ENCODE results near the gene INSIG1. TPM values are rescaled to one million over a fixed set of nuclear protein-coding genes. Genes with fewer than 3 reads are reported as not detected.

Gene INSIG1
- total RNA-seq, 1 experiment from 2014 or later = 54.7 TPM

DNA sequence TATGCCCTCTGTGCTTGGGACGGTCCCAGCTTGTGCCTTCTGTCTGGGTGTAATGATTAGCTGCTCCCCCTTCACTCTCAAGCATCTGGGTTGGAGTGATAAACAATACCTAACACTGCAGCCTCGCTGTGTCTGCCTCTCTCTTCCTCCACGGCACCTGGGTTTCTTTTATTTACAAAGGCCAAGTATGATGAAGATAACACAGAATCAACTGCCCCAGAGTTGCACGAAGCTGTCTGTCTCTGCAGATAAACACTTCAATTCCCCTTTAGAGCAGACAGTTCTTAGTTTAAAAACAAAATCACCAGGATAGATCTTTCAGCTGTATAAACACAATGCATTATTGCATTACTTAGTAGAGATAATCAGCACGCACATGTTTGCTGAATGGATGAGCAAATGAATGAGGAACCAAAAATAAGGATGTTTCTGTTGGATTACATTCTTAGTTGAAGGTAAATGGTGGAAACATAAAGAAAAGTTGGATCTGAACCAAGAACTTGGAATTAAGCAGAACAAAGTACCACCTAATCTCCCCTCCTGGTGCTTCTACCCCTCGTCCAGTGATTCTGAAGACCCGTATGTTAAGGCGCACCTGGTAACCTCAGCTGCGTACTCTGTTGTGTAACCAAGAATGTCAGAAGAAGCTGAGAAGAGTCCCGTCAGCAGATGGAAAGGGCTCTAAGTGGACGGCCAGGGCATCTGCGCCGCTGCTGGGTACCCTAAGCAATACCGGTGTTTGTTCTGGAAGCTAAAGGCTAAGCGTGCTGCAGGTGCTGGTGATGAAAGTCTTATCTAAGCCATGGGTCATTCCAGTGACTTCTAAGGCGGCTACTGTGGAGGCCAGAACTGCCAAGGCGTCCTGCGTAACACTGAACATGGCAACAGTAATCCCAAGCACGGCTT, 26.6 kb downstream of the INSIG1 start:
- H3K9ac ChIP-seq (ENCODE audit: low read length) = no peak overlapping the region
- H3K9me3 ChIP-seq (ENCODE audit: control insufficient read depth in 1 of 2, insufficient read depth in 1 of 2, low read depth in 1 of 2, low read length in 2 of 2) = no peaks in the 10 kb centered on the region
- no peak overlapping the region for H2AFZ ChIP-seq (ENCODE audit: low read depth, low read length, poor library complexity, severe bottlenecking)
- no peak for DNase-seq (ENCODE audit: low read depth, low spot score)
- POLR2A ChIA-PET = no interaction called here
- H3K27ac ChIP-seq (ENCODE audit: low read depth, low read length) = no peak overlapping the region
- H3K4me3 ChIP-seq (replicated peaks in 1 of 2; ENCODE audit: low read depth in 1 of 2, low read length in 2 of 2) = no peak overlapping the region
- TF ChIP-seq FOSL1 (IDR thresholded peaks at IDR 0.05; ENCODE audit: low read depth) = no peak
- TF ChIP-seq ZNF274 (IDR thresholded peaks at IDR 0.05; ENCODE audit: low read depth, low read length) = no peak
- no peak for TF ChIP-seq SRF (IDR thresholded peaks at IDR 0.05; ENCODE audit: low read depth)
- no peak for TF ChIP-seq YY1 (IDR thresholded peaks at IDR 0.05; ENCODE audit: extremely low read depth, insufficient replicate concordance, low read depth, low read length)
- no peak for TF ChIP-seq EGR1 (IDR thresholded peaks at IDR 0.05; ENCODE audit: low read depth)
- no peak for TF ChIP-seq SIN3A (IDR thresholded peaks at IDR 0.05; ENCODE audit: low read depth)
- TF ChIP-seq, protein P1, sequence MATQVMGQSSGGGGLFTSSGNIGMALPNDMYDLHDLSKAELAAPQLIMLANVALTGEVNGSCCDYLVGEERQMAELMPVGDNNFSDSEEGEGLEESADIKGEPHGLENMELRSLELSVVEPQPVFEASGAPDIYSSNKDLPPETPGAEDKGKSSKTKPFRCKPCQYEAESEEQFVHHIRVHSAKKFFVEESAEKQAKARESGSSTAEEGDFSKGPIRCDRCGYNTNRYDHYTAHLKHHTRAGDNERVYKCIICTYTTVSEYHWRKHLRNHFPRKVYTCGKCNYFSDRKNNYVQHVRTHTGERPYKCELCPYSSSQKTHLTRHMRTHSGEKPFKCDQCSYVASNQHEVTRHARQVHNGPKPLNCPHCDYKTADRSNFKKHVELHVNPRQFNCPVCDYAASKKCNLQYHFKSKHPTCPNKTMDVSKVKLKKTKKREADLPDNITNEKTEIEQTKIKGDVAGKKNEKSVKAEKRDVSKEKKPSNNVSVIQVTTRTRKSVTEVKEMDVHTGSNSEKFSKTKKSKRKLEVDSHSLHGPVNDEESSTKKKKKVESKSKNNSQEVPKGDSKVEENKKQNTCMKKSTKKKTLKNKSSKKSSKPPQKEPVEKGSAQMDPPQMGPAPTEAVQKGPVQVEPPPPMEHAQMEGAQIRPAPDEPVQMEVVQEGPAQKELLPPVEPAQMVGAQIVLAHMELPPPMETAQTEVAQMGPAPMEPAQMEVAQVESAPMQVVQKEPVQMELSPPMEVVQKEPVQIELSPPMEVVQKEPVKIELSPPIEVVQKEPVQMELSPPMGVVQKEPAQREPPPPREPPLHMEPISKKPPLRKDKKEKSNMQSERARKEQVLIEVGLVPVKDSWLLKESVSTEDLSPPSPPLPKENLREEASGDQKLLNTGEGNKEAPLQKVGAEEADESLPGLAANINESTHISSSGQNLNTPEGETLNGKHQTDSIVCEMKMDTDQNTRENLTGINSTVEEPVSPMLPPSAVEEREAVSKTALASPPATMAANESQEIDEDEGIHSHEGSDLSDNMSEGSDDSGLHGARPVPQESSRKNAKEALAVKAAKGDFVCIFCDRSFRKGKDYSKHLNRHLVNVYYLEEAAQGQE (IDR thresholded peaks at IDR 0.05; ENCODE audit: low read depth) = no peak
- no peak for TF ChIP-seq CEBPB (IDR thresholded peaks at IDR 0.05; ENCODE audit: low read depth)
- TF ChIP-seq, protein P2, sequence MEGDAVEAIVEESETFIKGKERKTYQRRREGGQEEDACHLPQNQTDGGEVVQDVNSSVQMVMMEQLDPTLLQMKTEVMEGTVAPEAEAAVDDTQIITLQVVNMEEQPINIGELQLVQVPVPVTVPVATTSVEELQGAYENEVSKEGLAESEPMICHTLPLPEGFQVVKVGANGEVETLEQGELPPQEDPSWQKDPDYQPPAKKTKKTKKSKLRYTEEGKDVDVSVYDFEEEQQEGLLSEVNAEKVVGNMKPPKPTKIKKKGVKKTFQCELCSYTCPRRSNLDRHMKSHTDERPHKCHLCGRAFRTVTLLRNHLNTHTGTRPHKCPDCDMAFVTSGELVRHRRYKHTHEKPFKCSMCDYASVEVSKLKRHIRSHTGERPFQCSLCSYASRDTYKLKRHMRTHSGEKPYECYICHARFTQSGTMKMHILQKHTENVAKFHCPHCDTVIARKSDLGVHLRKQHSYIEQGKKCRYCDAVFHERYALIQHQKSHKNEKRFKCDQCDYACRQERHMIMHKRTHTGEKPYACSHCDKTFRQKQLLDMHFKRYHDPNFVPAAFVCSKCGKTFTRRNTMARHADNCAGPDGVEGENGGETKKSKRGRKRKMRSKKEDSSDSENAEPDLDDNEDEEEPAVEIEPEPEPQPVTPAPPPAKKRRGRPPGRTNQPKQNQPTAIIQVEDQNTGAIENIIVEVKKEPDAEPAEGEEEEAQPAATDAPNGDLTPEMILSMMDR (IDR thresholded peaks at IDR 0.05 in 2 of 3, conservative IDR thresholded peaks at IDR 0.05 in 1 of 3; ENCODE audit: borderline replicate concordance in 1 of 3, insufficient read depth in 1 of 3, low read depth in 2 of 3, low read length in 2 of 3) = no peak
- TF ChIP-seq ATF3 (IDR thresholded peaks at IDR 0.05) = no peak
- TF ChIP-seq POLR2A (IDR thresholded peaks at IDR 0.05; ENCODE audit: borderline replicate concordance, extremely low read depth, insufficient read depth, insufficient read length) = no peak
- TF ChIP-seq SP1 (IDR thresholded peaks at IDR 0.05; ENCODE audit: low read depth) = no peak
- TF ChIP-seq POLR2AphosphoS5 (IDR thresholded peaks at IDR 0.05; ENCODE audit: low read depth, low read length) = no peak
- TF ChIP-seq ZBTB33 (IDR thresholded peaks at IDR 0.05; ENCODE audit: extremely low read depth, insufficient replicate concordance, low read length) = no peak
- TF ChIP-seq JUND (IDR thresholded peaks at IDR 0.05) = no peak
- TF ChIP-seq, protein P3, sequence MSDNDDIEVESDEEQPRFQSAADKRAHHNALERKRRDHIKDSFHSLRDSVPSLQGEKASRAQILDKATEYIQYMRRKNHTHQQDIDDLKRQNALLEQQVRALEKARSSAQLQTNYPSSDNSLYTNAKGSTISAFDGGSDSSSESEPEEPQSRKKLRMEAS (IDR thresholded peaks at IDR 0.05) = no peak
- TF ChIP-seq EZH2phosphoT487 (IDR thresholded peaks at IDR 0.05; ENCODE audit: borderline replicate concordance) = no peak
- H4K20me1 ChIP-seq (ENCODE audit: insufficient read depth) = no peaks in the 10 kb centered on the region
- no peak overlapping the region for H3K4me2 ChIP-seq (ENCODE audit: low read length)
- CTCF ChIA-PET = no interaction called here
- no TSS peak for BruUV-seq (replicated peaks)
- no peaks in the 10 kb centered on the region for H3K9me2 ChIP-seq (ENCODE audit: insufficient read depth)
- H3K36me3 ChIP-seq (ENCODE audit: control insufficient read depth in 1 of 2, insufficient read depth in 2 of 2, low read length in 2 of 2) = no peaks in the 10 kb centered on the region
- H3K4me1 ChIP-seq (ENCODE audit: control insufficient read depth in 1 of 2, insufficient read depth in 2 of 2, low read length in 2 of 2) = peaks cover 0 to 5% of the 10 kb centered on the region in 2 experiments; a peak in 1 of 4 replicates
- H3K79me2 ChIP-seq (ENCODE audit: insufficient read depth, low read length) = no peaks in the 10 kb centered on the region
- intact Hi-C loops (cut with micrococcal nuclease) = no loop called here
- peaks cover 7% of the 10 kb centered on the region; the same call in 1 of the 2 replicates for H3K27me3 ChIP-seq (ENCODE audit: insufficient read depth, low read length)
- RAD21 ChIA-PET (ENCODE audit: low non-redundant PET in 1 of 2, low total read pairs in 2 of 2, uncharacterized antibody in 2 of 2, unreplicated experiment in 2 of 2) = no interaction called here
- no peak for ATAC-seq

Measured in HCT116 (cell line).